Keratinocyte (primary cell): ENCODE data around the gene C21orf58. TPM values are rescaled to one million over a fixed set of nuclear protein-coding genes. Genes with fewer than 3 reads are reported as not detected.

ENCODE experiments used
- DNase-seq: peaks from one replicate; pipeline ENCODE4 v3.0.0-alpha.2; 2011; ENCODE audit warnings: low read depth, missing footprints, low spot score
- FAIRE-seq: peaks from 2 replicates; lab custom pipeline; 2011; peaks lifted over from hg19 to GRCh38; lab: Jason Lieb, UNC
- H2AFZ ChIP-seq: 2 replicates; pipeline ENCODE4 v1.6.0; 2012; ENCODE audit warnings: low read length, control low read depth, inconsistent platforms; ENCODE audit not compliant: control insufficient read depth
- H3K27ac ChIP-seq: 2 replicates; pipeline ENCODE4 v1.5.1; 2011; ENCODE audit warnings: low read length; ENCODE audit not compliant: control insufficient read depth, insufficient read depth
- H3K27me3 ChIP-seq: 3 replicates; pipeline ENCODE4 v1.6.0; 2011; ENCODE audit warnings: low read length; ENCODE audit not compliant: control insufficient read depth, insufficient read depth; ENCODE audit errors: extremely low read depth
- H3K36me3 ChIP-seq, 2 experiments: 2 replicates in 1 of 2; 3 replicates in 1 of 2; pipeline ENCODE4 v1.5.1; 2011; ENCODE audit warnings: low read length in 2 of 2, mild to moderate bottlenecking in 1 of 2; ENCODE audit not compliant: control insufficient read depth in 2 of 2, insufficient read depth in 2 of 2; ENCODE audit errors: extremely low read depth in 1 of 2
- H3K4me1 ChIP-seq: 3 replicates; pipeline ENCODE4 v1.5.1; 2011; ENCODE audit warnings: low read length; ENCODE audit not compliant: control insufficient read depth, insufficient read depth; ENCODE audit errors: extremely low read depth
- H3K4me2 ChIP-seq: 3 replicates; pipeline ENCODE4 v1.6.0; 2011; ENCODE audit warnings: low read depth, low read length; ENCODE audit not compliant: control insufficient read depth, insufficient read depth; ENCODE audit errors: extremely low read depth
- H3K4me3 ChIP-seq, 3 experiments: fragments of 200-600 bp in 1 of 3; sonication (generic) in 1 of 3; 2 replicates in 2 of 3; 3 replicates in 1 of 3; pipeline ENCODE4 v1.5.1; 2011 to 2016; ENCODE audit warnings: low read length in 3 of 3, mild to moderate bottlenecking in 3 of 3, control low read depth in 2 of 3, inconsistent platforms in 1 of 3, low read depth in 1 of 3, mixed read lengths in 1 of 3, mixed run types in 1 of 3, moderate library complexity in 1 of 3; ENCODE audit not compliant: control insufficient read depth in 2 of 3, insufficient read depth in 2 of 3; ENCODE audit errors: extremely low read depth in 1 of 3
- H3K79me2 ChIP-seq: 2 replicates; pipeline ENCODE4 v1.6.0; 2012; ENCODE audit warnings: low read length; ENCODE audit not compliant: control insufficient read depth, insufficient read depth
- H3K9ac ChIP-seq: 3 replicates; pipeline ENCODE4 v1.6.0; 2011; ENCODE audit warnings: low read length; ENCODE audit not compliant: control insufficient read depth, insufficient read depth; ENCODE audit errors: extremely low read depth
- H3K9me1 ChIP-seq: 3 replicates; pipeline ENCODE4 v1.6.0; 2011; ENCODE audit warnings: low read length; ENCODE audit not compliant: control insufficient read depth, insufficient read depth; ENCODE audit errors: extremely low read depth
- H3K9me3 ChIP-seq: 2 replicates; pipeline ENCODE4 v1.5.1; 2012; ENCODE audit warnings: low read depth, low read length; ENCODE audit not compliant: control insufficient read depth
- H4K20me1 ChIP-seq: 3 replicates; pipeline ENCODE4 v1.6.0; 2011; ENCODE audit warnings: low read length; ENCODE audit not compliant: control insufficient read depth, insufficient read depth; ENCODE audit errors: extremely low read depth
- CTCF ChIP-seq, 3 experiments: IDR thresholded peaks in 1 of 3; conservative IDR thresholded peaks in 1 of 3; optimal IDR thresholded peaks in 1 of 3; 2 replicates in 2 of 3; 3 replicates in 1 of 3; pipeline versions ENCODE3 to v1.5.1; 2011; ENCODE audit warnings: low read length in 3 of 3, mild to moderate bottlenecking in 3 of 3, moderate library complexity in 2 of 3, control low read depth in 1 of 3, inconsistent platforms in 1 of 3; ENCODE audit not compliant: insufficient read depth in 2 of 3; ENCODE audit errors: extremely low read depth in 1 of 3
- EZH2 ChIP-seq: IDR thresholded peaks from one replicate; pipeline ENCODE4 v1.6.1; 2012; ENCODE audit warnings: inconsistent platforms, mild to moderate bottlenecking, low read length, moderate library complexity
- dilution Hi-C: fragments of 300-500 bp; cut with MboI; formaldehyde crosslinking; loops from one replicate; pipeline ENCODE4 v1.7.0; 2020; ENCODE audit warnings: low sequenced_read_pairs; ENCODE audit not compliant: extremely low pct_ligation_motif_present
- polyA plus RNA-seq, 5 experiments: library from polyadenylated mRNA; depleted of rRNA in 3 of 5; stranded (reverse) in 3 of 5; stranded (forward) in 1 of 5; unstranded in 1 of 5; fragments of >200 nt; gene quantifications; 1 replicate in 1 of 5; 2 replicates in 3 of 5; 3 replicates in 1 of 5; pipeline versions ENCODE4 v1.2.1 to v1.2.3, GENCODE V29; 2011 to 2012; ENCODE audit warnings: missing spikeins in 2 of 5, low read depth in 1 of 5, low replicate concordance in 1 of 5

The C21orf58 gene
- polyA plus RNA-seq, 1 donor (not counting 4 experiments of a cell fraction or from before 2014, with no cell fraction given), result 1.2 TPM

DNA sequence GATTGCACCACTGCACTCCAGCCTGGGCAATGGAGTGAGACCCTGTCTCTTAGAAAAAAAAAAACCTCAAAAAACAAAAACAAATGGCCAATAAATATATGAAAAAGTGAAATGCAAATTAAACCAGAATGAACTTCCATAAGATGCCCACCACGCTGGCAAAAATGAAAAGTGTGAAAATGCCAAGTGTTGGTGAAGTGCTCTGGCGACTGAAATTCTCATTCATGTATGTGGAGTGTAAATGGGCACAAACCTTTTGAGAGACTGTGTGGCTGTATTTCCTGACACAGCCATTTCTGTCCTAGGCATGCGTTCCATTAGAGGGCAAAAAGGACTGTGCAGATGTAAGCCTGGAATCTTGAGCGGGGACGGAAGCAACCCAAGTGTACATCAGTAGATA lies 19.2 kb downstream of the C21orf58 start:
- H3K4me2 ChIP-seq, result no peak overlapping the region
- peaks cover 0 to 7% of the 10 kb centered on the region in 2 experiments for H3K36me3 ChIP-seq
- no peaks in the 10 kb centered on the region for H3K9me3 ChIP-seq
- H2AFZ ChIP-seq, result no peak overlapping the region
- no peaks in the 10 kb centered on the region for H3K9me1 ChIP-seq
- H3K4me1 ChIP-seq, result no peaks in the 10 kb centered on the region
- FAIRE-seq, result no peak
- H3K27me3 ChIP-seq, result no peaks in the 10 kb centered on the region
- H3K79me2 ChIP-seq, result no peaks in the 10 kb centered on the region
- H3K4me3 ChIP-seq, result no peak overlapping the region
- H4K20me1 ChIP-seq, result no peaks in the 10 kb centered on the region
- dilution Hi-C loops, result no loop called here
- H3K9ac ChIP-seq, result no peak overlapping the region
- H3K27ac ChIP-seq, result no peak overlapping the region
- no peak for TF ChIP-seq CTCF (optimal IDR thresholded peaks at IDR 0.05 in 1 of 3, IDR thresholded peaks at IDR 0.05 in 1 of 3, conservative IDR thresholded peaks at IDR 0.05 in 1 of 3; ENCODE audit: extremely low read depth in 1 of 3, insufficient read depth in 2 of 3, low read length in 3 of 3)
- TF ChIP-seq EZH2, result no peak
- DNase-seq, result no peak

DNA sequence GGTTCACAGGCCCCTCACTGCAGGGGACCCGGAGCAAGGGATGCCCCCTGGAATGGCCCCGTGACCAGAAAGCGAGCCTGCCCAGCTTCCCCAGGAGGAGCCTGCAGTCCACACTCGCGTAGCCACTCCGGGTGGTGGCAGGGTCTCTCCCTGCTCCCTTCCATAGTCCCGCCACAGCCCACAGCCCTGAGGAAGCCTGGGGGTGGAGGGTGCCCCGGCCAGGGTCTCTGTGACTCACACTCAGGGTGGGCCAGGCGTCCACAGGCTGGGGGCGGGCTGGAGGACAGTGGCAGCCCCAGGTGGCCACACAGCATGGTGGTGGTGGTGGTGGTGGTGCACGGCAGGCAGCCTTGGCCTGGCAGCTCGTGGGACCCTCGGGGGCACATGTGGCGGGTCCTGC lies 21.9 kb downstream of the C21orf58 start:
- no peaks in the 10 kb centered on the region for H3K79me2 ChIP-seq
- H2AFZ ChIP-seq, result no peak overlapping the region
- no peak overlapping the region for H3K4me2 ChIP-seq
- H3K4me3 ChIP-seq, result no peak overlapping the region
- no peaks in the 10 kb centered on the region for H3K27me3 ChIP-seq
- H4K20me1 ChIP-seq, result no peaks in the 10 kb centered on the region
- no peaks in the 10 kb centered on the region for H3K9me1 ChIP-seq
- TF ChIP-seq EZH2 (no peak), CTCF (optimal IDR thresholded peaks at IDR 0.05 in 1 of 3, IDR thresholded peaks at IDR 0.05 in 1 of 3, conservative IDR thresholded peaks at IDR 0.05 in 1 of 3; ENCODE audit: extremely low read depth in 1 of 3, insufficient read depth in 2 of 3, low read length in 3 of 3) (no peak)
- dilution Hi-C loops, result no loop called here
- no peak overlapping the region for H3K27ac ChIP-seq
- peaks cover 0 to 8% of the 10 kb centered on the region in 2 experiments for H3K36me3 ChIP-seq
- H3K9me3 ChIP-seq, result no peaks in the 10 kb centered on the region
- DNase-seq (no peak), FAIRE-seq (no peak)
- H3K4me1 ChIP-seq, result no peaks in the 10 kb centered on the region
- H3K9ac ChIP-seq, result no peak overlapping the region
